ENCODE measurements around the gene ACTL6B.

The ACTL6B gene

DNA sequence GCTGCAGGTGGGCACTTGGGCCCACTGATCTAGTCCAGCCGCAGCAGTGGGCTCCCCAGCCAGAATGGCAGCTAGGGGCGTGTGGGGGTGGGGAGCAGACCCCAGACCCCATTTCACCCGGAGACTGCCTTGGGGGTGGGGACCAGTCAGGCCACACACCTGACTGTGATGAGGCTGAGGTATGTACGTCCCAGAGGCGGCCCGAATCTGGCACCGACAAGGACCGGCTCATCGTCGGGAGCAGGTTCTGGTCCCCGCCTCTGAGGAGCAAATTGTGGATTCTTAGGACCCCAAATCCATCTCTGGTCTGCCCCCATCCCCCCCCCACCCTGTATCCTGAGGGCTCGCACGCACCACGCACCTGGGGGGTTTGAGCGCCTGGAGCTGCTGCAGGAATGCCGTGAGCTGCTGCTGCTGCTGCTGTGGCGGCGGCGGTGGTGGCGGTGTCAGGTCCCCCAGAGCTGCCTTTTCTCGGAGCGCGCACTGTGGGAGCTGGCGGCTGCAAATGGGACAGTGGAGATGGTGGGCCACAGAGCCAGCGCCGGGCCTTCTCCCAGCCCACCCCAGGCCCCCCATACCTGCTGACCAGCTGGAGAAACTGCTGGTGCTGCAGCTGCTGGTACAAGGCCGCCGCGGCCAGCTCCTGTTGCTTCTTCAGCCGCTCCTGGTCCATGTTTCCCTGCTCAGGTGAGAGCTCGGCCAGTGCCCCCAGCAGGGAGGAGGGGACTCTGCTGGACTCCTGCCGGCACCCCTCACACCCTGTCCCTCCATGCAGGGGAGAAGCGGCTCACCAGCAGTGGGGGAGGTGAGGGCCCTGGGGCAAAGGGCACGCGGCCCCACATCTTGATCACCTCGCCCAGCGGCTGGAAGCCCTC lies 27.6 kb upstream of the ACTL6B start:
- no peak for DNase-seq

DNA sequence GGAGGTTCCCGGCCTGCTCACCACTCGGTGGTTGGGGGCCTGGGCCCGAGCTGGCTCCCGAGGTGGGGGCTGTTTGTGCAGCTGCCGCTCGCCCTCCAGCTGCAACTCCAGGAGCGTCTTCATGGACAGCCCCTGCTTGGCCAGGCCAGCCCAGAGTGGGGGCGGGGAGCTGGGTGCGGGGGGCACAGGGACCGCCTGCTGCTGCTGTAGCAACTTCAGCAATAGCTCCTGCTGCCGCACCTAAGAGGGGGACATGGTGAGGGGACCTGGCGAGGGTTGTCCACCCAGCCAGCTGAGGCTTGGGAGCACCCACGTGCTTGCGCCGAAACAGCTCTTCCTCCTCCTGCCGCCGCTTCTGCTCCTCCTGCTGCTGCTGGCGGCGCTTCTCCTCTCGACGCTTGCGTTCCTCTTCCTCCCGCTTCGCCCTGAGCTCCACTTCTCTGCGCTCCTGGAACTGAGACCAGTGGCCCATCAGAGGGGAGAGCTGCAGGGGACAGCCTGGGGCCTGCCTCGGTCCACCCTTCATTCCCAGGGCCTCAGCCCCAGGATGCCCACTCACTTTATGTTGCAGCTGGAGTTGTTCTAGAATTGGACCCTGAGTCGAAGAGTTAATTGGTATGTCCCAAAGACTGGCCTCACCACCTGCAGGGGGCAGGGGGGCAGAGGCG lies 26.9 kb upstream of the ACTL6B start:
- no peak for DNase-seq

- no peak for DNase-seq
These were observed 26.0 kb upstream of the ACTL6B start for GRCh38 chr7:100682228-100682741.

DNA sequence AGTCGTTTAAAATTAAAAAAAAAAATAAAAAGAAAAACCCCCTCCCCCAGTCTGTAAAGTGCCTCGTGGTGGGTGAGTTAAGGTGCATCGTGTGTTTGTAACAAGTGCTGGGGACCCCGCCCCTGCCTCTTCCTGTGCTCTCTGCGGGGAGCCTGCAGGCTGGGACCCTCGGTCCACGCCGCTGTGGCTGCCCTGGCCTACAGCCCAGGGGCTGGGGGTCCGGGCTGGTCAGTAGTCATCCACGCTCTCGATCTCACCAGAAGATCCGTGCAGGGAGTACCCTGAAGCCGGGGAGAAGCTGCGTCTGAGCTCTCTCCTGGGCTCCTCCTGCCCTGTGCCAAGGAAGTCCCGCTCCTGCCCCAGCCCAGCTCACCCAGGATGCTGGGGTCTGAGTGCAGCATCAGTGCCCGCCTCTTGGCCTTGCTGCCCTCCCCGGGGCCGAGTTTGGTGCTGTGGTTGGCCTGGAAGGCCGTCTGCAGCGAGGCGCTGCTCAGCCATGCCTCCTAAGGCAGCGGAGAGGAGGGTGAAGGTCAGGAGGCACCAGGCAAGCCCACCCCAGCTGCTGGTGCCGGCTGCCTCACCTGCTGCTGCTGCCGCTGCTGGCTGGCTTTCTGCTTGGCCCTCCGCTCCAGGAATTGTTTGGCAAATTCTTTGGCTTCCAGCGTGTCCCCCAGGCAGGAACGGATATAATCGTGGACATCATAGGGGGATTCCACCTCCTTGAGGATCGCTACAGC lies 25.4 kb upstream of the ACTL6B start:
- DNase-seq: no peak

GRCh38 chr7:100680576-100681271 lies 24.5 kb upstream of the ACTL6B start:
- DNase-seq: no peak

- no peak for DNase-seq
These were observed 23.8 kb upstream of the ACTL6B start for GRCh38 chr7:100679927-100680575.

GRCh38 chr7:100679129-100679926 lies 23.1 kb upstream of the ACTL6B start:
- DNase-seq: no peak

DNA sequence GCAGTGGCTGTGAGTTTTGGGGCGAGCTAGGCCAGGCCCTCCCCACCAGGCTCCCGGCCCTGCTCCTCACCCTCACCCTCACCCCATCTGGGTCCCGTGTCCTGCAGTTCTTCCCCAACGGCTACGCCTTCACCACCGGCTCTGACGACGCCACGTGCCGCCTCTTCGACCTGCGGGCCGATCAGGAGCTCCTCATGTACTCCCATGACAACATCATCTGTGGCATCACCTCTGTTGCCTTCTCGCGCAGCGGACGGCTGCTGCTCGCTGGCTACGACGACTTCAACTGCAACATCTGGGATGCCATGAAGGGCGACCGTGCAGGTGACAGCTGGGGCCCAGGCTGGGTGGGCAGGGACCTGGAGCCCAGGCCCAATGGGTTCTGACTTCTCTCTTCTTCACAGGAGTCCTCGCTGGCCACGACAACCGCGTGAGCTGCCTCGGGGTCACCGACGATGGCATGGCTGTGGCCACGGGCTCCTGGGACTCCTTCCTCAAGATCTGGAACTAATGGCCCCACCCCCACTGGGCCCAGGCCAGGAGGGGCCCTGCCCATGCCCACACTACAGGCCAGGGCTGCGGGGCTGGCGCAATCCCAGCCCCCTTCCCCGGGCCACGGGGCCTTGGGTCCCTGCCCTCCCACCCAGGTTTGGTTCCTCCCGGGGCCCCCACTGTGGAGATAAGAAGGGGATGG lies 22.2 kb upstream of the ACTL6B start:
- DNase-seq: no peak

DNA sequence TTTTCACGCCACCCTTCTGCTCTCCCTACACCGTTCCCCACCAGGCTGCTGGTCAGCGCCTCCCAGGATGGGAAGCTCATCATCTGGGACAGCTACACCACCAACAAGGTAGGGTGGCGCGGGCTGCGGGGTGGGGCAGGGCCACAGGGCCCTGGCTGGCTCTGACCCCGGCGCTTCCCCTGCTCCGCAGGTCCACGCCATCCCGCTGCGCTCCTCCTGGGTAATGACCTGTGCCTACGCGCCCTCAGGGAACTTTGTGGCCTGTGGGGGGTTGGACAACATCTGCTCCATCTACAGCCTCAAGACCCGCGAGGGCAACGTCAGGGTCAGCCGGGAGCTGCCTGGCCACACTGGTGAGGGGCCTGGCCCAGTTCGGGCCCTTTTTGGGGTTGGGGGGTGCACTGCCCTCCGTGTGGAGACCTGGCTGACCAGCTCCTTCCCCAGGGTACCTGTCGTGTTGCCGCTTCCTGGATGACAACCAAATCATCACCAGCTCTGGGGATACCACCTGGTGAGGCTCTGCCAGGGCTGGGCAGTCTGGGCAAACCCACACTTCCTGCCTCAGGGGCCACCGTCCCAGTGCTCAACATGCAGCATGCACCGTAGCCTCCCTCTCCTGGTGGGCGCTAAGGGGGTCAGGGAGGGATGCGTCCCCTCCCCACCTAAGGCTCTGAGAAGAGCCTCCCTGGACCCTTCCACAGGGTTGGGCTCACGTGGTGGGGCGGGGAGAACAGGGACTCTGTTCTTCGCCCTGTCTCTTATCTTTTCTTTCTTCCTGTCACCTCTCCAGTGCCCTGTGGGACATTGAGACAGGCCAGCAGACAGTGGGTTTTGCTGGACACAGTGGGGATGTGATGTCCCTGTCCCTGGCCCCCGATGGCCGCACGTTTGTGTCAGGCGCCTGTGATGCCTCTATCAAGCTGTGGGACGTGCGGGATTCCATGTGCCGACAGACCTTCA lies 21.3 kb upstream of the ACTL6B start:
- no peak for DNase-seq

DNA sequence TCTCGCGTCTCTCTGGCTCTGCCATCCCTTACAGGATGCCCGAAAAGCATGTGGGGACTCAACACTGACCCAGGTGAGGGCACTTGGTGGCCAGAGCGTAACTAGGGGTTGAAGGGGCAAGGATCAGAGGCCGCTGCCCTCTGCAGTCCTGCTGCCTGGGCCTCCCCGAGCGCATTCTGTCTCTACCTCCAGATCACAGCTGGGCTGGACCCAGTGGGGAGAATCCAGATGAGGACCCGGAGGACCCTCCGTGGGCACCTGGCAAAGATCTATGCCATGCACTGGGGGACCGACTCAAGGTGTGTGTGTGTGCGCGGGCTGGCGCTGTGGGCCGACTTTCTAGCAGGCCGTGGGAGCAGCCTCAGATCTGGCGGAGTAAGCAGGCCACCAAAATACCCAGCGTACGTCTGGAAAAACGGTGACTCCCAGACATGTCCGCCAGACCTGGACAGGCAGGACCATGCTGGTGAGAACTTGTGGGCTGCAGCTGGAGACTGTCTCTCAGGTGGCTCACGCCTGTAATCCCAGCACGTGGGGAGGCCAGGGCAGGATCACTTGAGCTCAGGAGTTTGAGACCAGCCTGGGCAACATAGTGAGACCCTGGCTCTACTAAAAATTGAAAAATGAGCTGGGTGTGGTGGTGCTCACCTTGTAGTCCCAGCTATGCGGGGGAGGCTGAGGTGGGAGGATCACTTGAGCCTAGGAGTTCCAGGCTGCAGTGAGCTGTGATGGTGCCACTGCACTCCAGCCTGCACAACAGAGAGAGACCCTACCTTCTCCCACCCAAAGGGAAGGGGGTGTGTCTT lies 20.5 kb upstream of the ACTL6B start:
- DNase-seq: no peak

DNA sequence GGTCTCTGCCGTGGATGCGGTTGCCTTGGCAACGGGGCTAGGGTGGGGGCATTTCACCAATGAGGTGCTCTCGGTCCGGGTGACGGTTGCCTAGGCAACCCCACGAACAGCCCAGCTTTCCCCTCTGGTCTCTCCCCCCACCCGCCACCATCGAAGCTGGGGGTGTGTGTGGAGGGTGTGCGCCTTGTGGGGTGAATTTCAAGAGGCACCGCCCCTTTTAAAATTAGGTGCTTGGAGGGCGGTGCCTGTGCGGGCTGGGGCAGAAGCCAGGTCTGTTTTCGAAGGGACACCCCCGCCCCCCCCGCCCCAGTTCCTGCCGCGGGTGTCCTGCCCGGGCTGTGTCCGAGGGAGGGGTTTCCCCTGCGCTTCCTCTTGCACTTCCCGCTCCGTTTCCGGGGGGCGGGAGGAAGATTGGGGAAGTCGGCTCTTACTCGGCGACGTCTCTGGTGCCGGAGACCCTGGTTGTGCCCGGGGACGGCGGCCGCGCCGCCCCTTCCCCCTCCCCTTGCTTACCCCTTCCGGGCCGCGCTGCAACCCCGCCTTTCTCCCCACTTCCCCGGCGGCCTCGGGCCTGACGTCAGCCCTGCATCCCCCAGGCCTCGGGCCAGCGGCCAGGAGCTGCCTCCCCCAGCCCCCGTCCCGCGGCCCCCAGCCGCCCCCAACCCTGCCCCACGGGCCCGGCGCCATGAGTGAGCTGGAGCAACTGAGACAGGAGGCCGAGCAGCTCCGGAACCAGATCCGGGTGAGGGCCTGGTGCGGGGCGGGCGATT lies 19.5 kb upstream of the ACTL6B start:
- peak; percentile 71 for DNase-seq

DNA sequence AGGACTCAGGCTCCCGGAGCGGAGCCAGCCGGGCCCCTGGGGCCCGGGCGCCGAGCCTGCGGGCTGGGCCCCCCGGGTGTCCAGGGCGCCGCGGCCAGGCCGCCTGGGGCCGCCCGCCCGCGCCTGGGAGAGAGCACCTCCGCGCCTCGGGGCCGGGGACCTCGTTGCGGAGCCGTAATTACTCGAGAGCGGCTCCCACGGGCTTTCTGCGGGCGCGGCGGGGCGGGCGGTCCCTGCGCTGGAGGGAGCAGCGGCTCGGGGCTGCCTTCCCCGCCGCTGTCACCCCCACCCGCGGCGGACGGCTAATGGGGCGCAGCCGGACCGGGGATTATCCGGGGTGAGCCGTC lies 18.8 kb upstream of the ACTL6B start:
- DNase-seq: no peak

- DNase-seq: no peak
These were observed 18.3 kb upstream of the ACTL6B start for GRCh38 chr7:100674411-100675104.

- DNase-seq: no peak
These were observed 17.7 kb upstream of the ACTL6B start for GRCh38 chr7:100673942-100674410.

DNA sequence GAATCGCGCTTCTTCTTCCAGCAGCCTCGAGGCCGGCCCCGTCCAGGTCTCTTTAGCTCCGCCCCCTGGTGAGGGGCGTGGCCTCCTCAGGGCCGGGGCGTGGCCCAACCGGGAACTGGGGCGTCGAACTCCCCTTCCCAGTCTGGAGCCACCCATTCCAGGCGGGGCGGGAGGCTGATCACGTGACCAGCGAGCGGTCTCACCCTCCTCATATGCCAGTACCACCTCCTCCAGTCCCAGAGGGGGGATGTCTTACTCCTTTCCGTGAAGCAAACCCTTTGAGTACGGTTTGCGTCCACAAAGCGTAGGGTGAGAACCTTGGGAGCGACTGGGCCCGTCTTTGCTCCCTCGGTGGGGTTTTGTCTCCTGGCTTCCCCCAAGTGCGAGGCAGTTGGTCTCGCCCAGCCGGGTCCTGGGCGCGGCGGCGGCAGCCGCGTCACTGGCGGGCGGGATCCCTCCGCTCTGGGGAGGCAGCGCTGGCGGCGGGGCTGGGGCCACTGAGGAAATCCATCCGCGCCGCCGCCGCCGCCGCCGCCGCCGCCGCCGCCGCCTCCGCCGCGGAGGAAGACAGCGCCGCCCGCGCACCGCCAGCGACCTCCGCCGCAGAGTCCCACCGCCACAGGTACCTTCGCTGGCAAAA lies 17.2 kb upstream of the ACTL6B start, which contains the start of gene GNB2:
Gene GNB2, plus strand, starts transcription at position 439 of the 640 bp plus-strand sequence. CDS start 2,526 bp downstream, outside the sequence.
- DNase-seq: peak; percentile 74
